Natural killer cell (primary cell): Measurements from ENCODE around the gene MLPH. TPM values are rescaled to one million over a fixed set of nuclear protein-coding genes. Genes with fewer than 3 reads are reported as not detected.

Experiments used
- ATAC-seq, 3 donors: fragments of 150-1000 bp in 2 of 3; fragments of 200-7000 bp in 1 of 3; cut with Tn5 transposase; 1 replicate in 1 of 3; 2 replicates in 2 of 3; pipeline ENCODE4 v1.10.0; 2021; ENCODE audit warnings: mild to moderate bottlenecking in 2 of 3, moderate library complexity in 2 of 3
- DNase-seq, 2 donors: peaks; one replicate each; pipeline versions ENCODE4 v3.0.0 to v3.0.0-alpha.2; 2013 to 2021; ENCODE audit warnings: mixed read lengths in 1 of 2
- H3K27ac ChIP-seq: one replicate; pipeline ENCODE4 v1.5.1; 2013; ENCODE audit warnings: mild to moderate bottlenecking, low read length
- H3K27me3 ChIP-seq: one replicate; pipeline ENCODE4 v1.6.1; 2013; ENCODE audit warnings: low read length; ENCODE audit not compliant: control insufficient read depth, insufficient read depth
- H3K36me3 ChIP-seq: one replicate; pipeline ENCODE4 v1.6.1; 2013; ENCODE audit warnings: low read length; ENCODE audit not compliant: control insufficient read depth, insufficient read depth
- H3K4me1 ChIP-seq: one replicate; pipeline ENCODE4 v1.6.1; 2013; ENCODE audit warnings: low read length; ENCODE audit not compliant: control insufficient read depth, insufficient read depth
- H3K4me3 ChIP-seq: one replicate; pipeline ENCODE4 v1.5.1; 2013; ENCODE audit warnings: low read length
- H3K9me3 ChIP-seq: one replicate; pipeline ENCODE4 v1.6.1; 2013; ENCODE audit warnings: low read length; ENCODE audit not compliant: control insufficient read depth, insufficient read depth
- H3K27ac Mint-ChIP-seq, 2 donors: one replicate each; pipeline ENCODE4 v1.8.0; 2022; ENCODE audit warnings: mild to moderate bottlenecking in 2 of 2, mixed read lengths in 2 of 2, moderate library complexity in 1 of 2
- H3K27me3 Mint-ChIP-seq, 2 donors: one replicate each; pipeline ENCODE4 v1.8.0; 2022; ENCODE audit warnings: low read depth in 2 of 2, mixed read lengths in 2 of 2
- H3K36me3 Mint-ChIP-seq: one replicate; pipeline ENCODE4 v1.8.0; 2022; ENCODE audit warnings: mixed read lengths
- H3K4me1 Mint-ChIP-seq, 2 donors: one replicate each; pipeline ENCODE4 v1.8.0; 2022; ENCODE audit warnings: mixed read lengths in 2 of 2
- H3K4me3 Mint-ChIP-seq: one replicate; pipeline ENCODE4 v1.8.0; 2022; ENCODE audit warnings: mild to moderate bottlenecking, moderate library complexity, mixed read lengths
- H3K9me3 Mint-ChIP-seq, 2 donors: one replicate each; pipeline ENCODE4 v1.8.0; 2022; ENCODE audit warnings: mixed read lengths in 2 of 2
- CTCF ChIP-seq: fragments of 200-600 bp; IDR thresholded peaks from one replicate; pipeline ENCODE4 v1.8.0; 2022; ENCODE audit warnings: antibody characterized with exemption
- WGBS: methylation state at CpG from one replicate; pipeline ENCODE4 v1.1.7; 2013; ENCODE audit warnings: missing lambda C conversion rate; ENCODE audit not compliant: insufficient coverage; 5-methylcytosine and 5-hydroxymethylcytosine counted together
- intact Hi-C: fragments of 100-400 bp; cut with micrococcal nuclease; formaldehyde crosslinking; loops from one replicate; pipeline ENCODE4 v1.14.2; 2022
- total RNA-seq, 4 donors: library from RNA; stranded (reverse); fragments of 120-200 nt in 1 of 4; gene quantifications; one replicate each; pipeline versions ENCODE4 v1.2.3 to v1.2.4, GENCODE V29; 2013 to 2022

Gene MLPH
- total RNA-seq, 3 donors from 2014 or later (not counting 1 experiment from before 2014, with no cell fraction given) = not detected

GRCh38 chr2:237448626-237449025 is 38.4 kb upstream of the MLPH start:
- Mint-ChIP-seq H3K27ac (no peak overlapping the region), H3K36me3 (no peaks in the 10 kb centered on the region), H3K9me3 (no peaks in the 10 kb centered on the region), H3K27me3 (peaks cover 0 to 3% of the 10 kb centered on the region in 2 donors), H3K4me3 (no peak overlapping the region), H3K4me1 (peaks cover 0 to 9% of the 10 kb centered on the region in 2 donors)
- TF ChIP-seq CTCF = no peak
- WGBS = 77% methylated on average over 5 of the region's 6 CpGs
- Histone ChIP-seq H3K36me3 (no peaks in the 10 kb centered on the region), H3K9me3 (no peaks in the 10 kb centered on the region), H3K4me3 (no peak overlapping the region), H3K27ac (no peak overlapping the region), H3K4me1 (no peaks in the 10 kb centered on the region), H3K27me3 (no peaks in the 10 kb centered on the region)
- no peak for DNase-seq
- no peak for ATAC-seq
- intact Hi-C loops = no loop called here

- H3K9me3 Mint-ChIP-seq = no peaks in the 10 kb centered on the region
- no peak overlapping the region for H3K4me3 Mint-ChIP-seq
- H3K9me3 ChIP-seq = no peaks in the 10 kb centered on the region
- WGBS = 51% methylated on average over 13 of the region's 13 CpGs
- H3K36me3 Mint-ChIP-seq = no peaks in the 10 kb centered on the region
- no peaks in the 10 kb centered on the region for H3K27me3 ChIP-seq
- peak overlapping the region in 1 of 2 donors; percentile 48 for H3K27ac Mint-ChIP-seq
- no peaks in the 10 kb centered on the region for H3K4me1 ChIP-seq
- H3K27ac ChIP-seq = no peak overlapping the region
- no peaks in the 10 kb centered on the region for H3K36me3 ChIP-seq
- TF ChIP-seq CTCF = no peak
- ATAC-seq (no peak), DNase-seq (no peak)
- no peak overlapping the region for H3K4me3 ChIP-seq
- intact Hi-C loops = no loop called here
- H3K4me1 Mint-ChIP-seq = peaks cover 0 to 9% of the 10 kb centered on the region in 2 donors
- peaks cover 0 to 3% of the 10 kb centered on the region in 2 donors for H3K27me3 Mint-ChIP-seq
These were observed 37.7 kb upstream of the MLPH start for GRCh38 chr2:237449193-237449881.

GRCh38 chr2:237450108-237450507 is 36.9 kb upstream of the MLPH start:
- no peaks in the 10 kb centered on the region for H3K36me3 Mint-ChIP-seq
- no peak overlapping the region for H3K4me3 ChIP-seq
- no peaks in the 10 kb centered on the region for H3K9me3 Mint-ChIP-seq
- H3K4me1 Mint-ChIP-seq = peaks cover 0 to 9% of the 10 kb centered on the region in 2 donors
- H3K4me1 ChIP-seq = no peaks in the 10 kb centered on the region
- no peak for TF ChIP-seq CTCF
- no peak overlapping the region for H3K4me3 Mint-ChIP-seq
- intact Hi-C loops = no loop called here
- H3K36me3 ChIP-seq = no peaks in the 10 kb centered on the region
- no peaks in the 10 kb centered on the region for H3K27me3 ChIP-seq
- ATAC-seq = no peak
- H3K9me3 ChIP-seq = no peaks in the 10 kb centered on the region
- no peak overlapping the region for H3K27ac ChIP-seq
- WGBS = 91% methylated on average over 6 of the region's 6 CpGs
- H3K27me3 Mint-ChIP-seq = peaks cover 0 to 3% of the 10 kb centered on the region in 2 donors
- no peak for DNase-seq
- peak overlapping the region in 1 of 2 donors; percentile 48 for H3K27ac Mint-ChIP-seq

GRCh38 chr2:237450583-237450982 is 36.5 kb upstream of the MLPH start:
- Mint-ChIP-seq H3K9me3 (no peaks in the 10 kb centered on the region), H3K36me3 (no peaks in the 10 kb centered on the region), H3K27ac (no peak overlapping the region), H3K4me3 (no peak overlapping the region), H3K27me3 (peaks cover 0 to 6% of the 10 kb centered on the region in 2 donors), H3K4me1 (peaks cover 0 to 9% of the 10 kb centered on the region in 2 donors)
- intact Hi-C loops = no loop called here
- no peak overlapping the region for H3K27ac ChIP-seq
- no peaks in the 10 kb centered on the region for H3K4me1 ChIP-seq
- ATAC-seq (no peak), DNase-seq (no peak)
- no peak for TF ChIP-seq CTCF
- 91% methylated on average over 13 of the region's 13 CpGs for WGBS
- no peak overlapping the region for H3K4me3 ChIP-seq
- no peaks in the 10 kb centered on the region for H3K36me3 ChIP-seq
- H3K27me3 ChIP-seq = no peaks in the 10 kb centered on the region
- no peaks in the 10 kb centered on the region for H3K9me3 ChIP-seq
